Measurements from ENCODE around the gene ARID4B.

ARID4B gene

DNA sequence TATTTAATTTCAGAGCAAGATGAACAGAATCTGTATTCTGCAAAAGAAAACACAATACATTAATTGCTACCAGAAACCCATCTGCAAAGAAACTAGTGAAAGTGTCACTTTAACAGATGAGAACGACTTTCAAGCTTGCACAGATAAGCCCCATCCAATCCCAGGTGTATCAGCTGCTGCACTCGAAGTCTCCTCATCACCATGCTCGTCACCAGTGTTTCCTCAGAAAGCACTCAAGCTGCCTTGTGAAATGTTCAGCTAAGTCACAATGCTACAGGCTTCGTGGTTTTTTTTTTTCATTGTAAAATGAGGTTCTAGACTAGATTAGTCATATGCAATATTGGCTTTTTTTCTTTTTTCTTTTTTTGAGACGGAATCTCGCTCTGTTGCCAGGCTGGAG, 196.0 kb downstream of the ARID4B start:
- Mint-ChIP-seq H3K9me3 (no peaks in the 10 kb centered on the region), H3K4me1 (peaks cover 17% of the 10 kb centered on the region), H3K27me3 (no peaks in the 10 kb centered on the region), H3K4me3 (no peak overlapping the region), H3K27ac (no peak overlapping the region)
- ATAC-seq (no peak), DNase-seq (no peak)

- ATAC-seq, result no peak
- no peak for DNase-seq
- Mint-ChIP-seq H3K27me3 (no peaks in the 10 kb centered on the region), H3K4me3 (no peak overlapping the region), H3K27ac (no peak overlapping the region), H3K9me3 (no peaks in the 10 kb centered on the region), H3K4me1 (peaks cover 26% of the 10 kb centered on the region)
Measured at GRCh38 chr1:235130766-235131270, 197.2 kb downstream of the ARID4B start.

GRCh38 chr1:235129774-235130570, 198.0 kb downstream of the ARID4B start:
- H3K4me1 Mint-ChIP-seq, result peaks cover 34% of the 10 kb centered on the region
- H3K9me3 Mint-ChIP-seq, result no peaks in the 10 kb centered on the region
- H3K27me3 Mint-ChIP-seq, result no peaks in the 10 kb centered on the region
- H3K4me3 Mint-ChIP-seq, result peak overlapping the region; percentile 37 to 93
- H3K27ac Mint-ChIP-seq, result peak overlapping the region in 1 of 2 donors; percentile 74
- DNase-seq (no peak), ATAC-seq (no peak)

DNA sequence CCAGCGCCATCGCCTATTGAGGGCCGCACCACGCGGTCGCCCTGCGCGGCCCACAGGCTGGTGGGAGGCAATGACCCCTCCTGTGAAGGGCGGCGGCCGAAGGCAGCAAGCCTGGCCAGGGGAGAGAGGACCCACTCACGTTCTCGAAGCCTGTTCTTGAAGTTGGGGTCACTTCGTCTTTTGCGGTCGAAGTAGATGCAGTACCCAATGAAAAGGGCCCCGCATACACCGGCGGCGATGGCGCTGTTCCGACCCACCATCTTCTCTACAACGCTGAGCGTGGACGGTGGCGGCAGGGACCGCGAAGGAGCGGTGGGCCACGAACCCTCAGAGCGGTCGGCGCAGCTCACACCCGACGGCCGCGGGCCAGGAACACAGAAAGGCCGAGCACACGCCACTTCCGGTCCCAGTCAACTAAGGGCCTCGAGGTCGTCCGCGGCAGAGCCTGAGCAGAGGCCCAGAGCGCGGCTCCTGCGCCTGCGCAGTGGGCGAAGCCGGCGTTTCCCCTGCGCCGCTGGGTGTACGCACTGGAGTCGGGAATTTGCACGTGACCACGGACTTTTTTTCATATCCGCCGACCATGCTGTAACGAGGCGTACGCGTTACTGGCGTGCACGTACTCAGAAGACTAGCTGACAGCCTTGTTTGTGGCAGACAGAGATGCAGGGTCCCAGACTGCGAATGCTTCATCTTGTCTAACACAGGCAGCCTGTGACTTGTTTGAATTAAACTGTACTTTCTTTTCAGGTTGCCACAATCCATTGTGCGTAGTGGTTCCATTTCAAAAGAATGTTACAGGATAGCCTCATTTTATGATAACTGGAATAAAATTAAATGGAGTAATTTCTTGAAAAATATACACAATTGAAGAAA, 199.3 kb downstream of the ARID4B start, which contains the start of gene TOMM20:
TOMM20 (minus strand) TSS at position 382 of the 873 bp plus-strand sequence; CDS start at position 260, 122 bp downstream.
- H3K9me3 Mint-ChIP-seq, result no peaks in the 10 kb centered on the region
- H3K4me1 Mint-ChIP-seq, result peaks cover 44% of the 10 kb centered on the region
- H3K4me3 Mint-ChIP-seq, result peak within 1 kb of the TSS; percentile 93 to 98
- ATAC-seq, result peak; percentile 98
- no peaks in the 10 kb centered on the region for H3K27me3 Mint-ChIP-seq
- peak; percentile 94 to 97 for DNase-seq
- peak within 1 kb of the TSS; percentile 95 to 99 for H3K27ac Mint-ChIP-seq

DNA sequence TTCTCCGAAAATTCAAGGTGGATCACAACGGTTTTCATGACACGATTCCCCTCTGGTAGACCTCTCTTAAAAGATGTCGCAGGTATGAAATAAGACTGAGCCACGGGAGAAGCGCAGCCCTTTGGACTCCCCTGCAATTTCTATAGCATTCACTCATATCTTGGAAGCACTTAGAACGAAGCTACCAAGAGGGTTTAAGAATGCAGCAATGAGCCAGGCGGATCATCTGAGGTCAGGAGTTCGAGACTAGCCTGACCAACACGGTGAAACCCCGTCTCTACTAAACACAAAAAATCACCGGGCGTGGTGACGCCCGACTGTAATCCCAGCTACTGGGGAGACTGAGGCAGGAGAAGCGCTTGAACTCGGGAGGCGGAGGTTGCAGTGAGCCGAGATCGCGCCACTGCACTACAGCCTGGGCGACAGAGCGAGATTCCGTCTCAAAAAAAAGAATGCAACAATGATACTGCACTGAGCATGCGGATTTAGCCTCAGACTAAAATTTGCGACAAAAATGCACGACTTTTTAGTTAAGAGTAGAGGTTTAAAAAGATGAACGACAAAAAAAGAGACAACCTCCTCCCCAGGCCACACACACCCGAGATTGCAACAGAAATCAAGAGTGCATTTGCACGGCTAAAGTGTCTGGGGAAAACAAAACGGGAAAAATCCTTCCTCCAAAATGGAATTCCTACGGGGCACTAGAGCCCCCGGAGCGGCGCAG, 200.1 kb downstream of the ARID4B start:
- Mint-ChIP-seq H3K9me3 (no peaks in the 10 kb centered on the region), H3K4me1 (peaks cover 52% of the 10 kb centered on the region), H3K4me3 (peak overlapping the region; percentile 93 to 98), H3K27me3 (no peaks in the 10 kb centered on the region), H3K27ac (peak overlapping the region; percentile 95 to 99)
- DNase-seq, result peak in 1 of 2 donors; percentile 36
- no peak for ATAC-seq

GRCh38 chr1:235127203-235127602, 200.8 kb downstream of the ARID4B start:
- Mint-ChIP-seq H3K9me3 (no peaks in the 10 kb centered on the region), H3K27me3 (no peaks in the 10 kb centered on the region), H3K4me1 (peaks cover 59% of the 10 kb centered on the region), H3K27ac (peak overlapping the region; percentile 54 to 95), H3K4me3 (peak overlapping the region; percentile 93 to 98)
- no peak for DNase-seq
- no peak for ATAC-seq

DNA sequence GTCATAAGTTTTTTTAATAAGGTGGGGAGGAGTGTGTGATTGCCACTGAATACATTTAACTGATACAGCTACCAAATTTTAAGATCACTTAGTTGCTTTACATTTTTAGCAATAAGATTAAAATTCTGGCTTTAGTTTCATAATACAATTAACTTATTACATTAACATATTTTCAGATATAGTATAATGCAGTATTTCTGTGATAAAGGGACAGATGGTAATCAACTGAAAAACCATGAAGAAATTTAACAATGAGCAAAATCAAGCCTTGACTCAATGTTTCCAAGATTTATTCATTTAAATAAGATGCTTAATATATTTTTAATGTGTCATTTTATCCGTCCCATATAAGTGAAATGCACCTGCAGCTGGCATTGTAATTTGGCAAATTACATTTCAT, 203.3 kb downstream of the ARID4B start:
- Mint-ChIP-seq H3K27ac (peak overlapping the region in 1 of 2 donors; percentile 42), H3K27me3 (no peaks in the 10 kb centered on the region), H3K4me1 (peaks cover 64% of the 10 kb centered on the region), H3K4me3 (peak overlapping the region; percentile 35 to 71), H3K9me3 (no peaks in the 10 kb centered on the region)
- ATAC-seq (no peak), DNase-seq (no peak)

DNA sequence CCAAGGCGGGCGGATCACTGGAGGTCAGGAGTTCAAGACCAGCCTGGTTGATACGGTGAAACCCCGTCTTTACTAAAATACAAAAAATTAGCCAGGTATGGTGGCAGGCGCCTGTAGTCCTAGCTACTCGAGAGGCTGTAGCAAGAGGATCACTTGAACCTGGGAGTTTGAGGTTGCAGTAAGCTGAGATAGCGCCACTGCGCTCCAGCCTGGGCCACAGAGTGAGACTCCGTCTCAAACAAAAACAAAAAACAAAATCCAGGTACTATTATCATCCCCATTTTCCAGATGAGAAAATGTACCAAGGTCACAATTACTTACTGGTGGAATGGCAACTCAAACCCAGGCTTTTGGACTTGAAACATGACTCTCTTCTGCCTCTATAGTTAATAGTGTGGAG, 203.9 kb downstream of the ARID4B start:
- DNase-seq, result no peak
- H3K4me1 Mint-ChIP-seq, result peaks cover 58% of the 10 kb centered on the region
- peak overlapping the region in 1 of 2 donors; percentile 42 for H3K27ac Mint-ChIP-seq
- peak overlapping the region; percentile 35 to 69 for H3K4me3 Mint-ChIP-seq
- H3K9me3 Mint-ChIP-seq, result no peaks in the 10 kb centered on the region
- H3K27me3 Mint-ChIP-seq, result no peaks in the 10 kb centered on the region
- no peak for ATAC-seq

GRCh38 chr1:235122348-235122747, 205.6 kb downstream of the ARID4B start:
- ATAC-seq (no peak), DNase-seq (no peak)
- no peak overlapping the region for H3K4me3 Mint-ChIP-seq
- no peak overlapping the region for H3K27ac Mint-ChIP-seq
- H3K27me3 Mint-ChIP-seq, result no peaks in the 10 kb centered on the region
- no peaks in the 10 kb centered on the region for H3K9me3 Mint-ChIP-seq
- H3K4me1 Mint-ChIP-seq, result peaks cover 54% of the 10 kb centered on the region
